K562 (cell line): ENCODE data around the gene SCAPER. TPM values are rescaled to one million over a fixed set of nuclear protein-coding genes. Genes with fewer than 3 reads are reported as not detected.

Source experiments
- ADNP ChIP-seq: fragments of 200-800 bp; sonication (Bioruptor generic); IDR thresholded peaks from 2 replicates; pipeline ENCODE4 v1.6.1; 2016; ENCODE audit warnings: missing genetic modification characterization, missing compliant biosample characterization
- CBX2 ChIP-seq: fragments of 200-600 bp; sonication (generic); IDR thresholded peaks from one replicate; pipeline ENCODE4 v1.6.1; 2012; ENCODE audit warnings: mild to moderate bottlenecking, low read length, inconsistent platforms; ENCODE audit not compliant: insufficient read depth, poor library complexity, severe bottlenecking
- FOXA1 ChIP-seq: fragments of 450-650 bp; IDR thresholded peaks from 2 replicates; pipeline ENCODE4 v1.6.1; 2016; ENCODE audit warnings: mild to moderate bottlenecking, borderline replicate concordance
- HDGF ChIP-seq: fragments of 450-650 bp; IDR thresholded peaks from 2 replicates; pipeline ENCODE4 v1.6.1; 2016
- ILK ChIP-seq: fragments of 450-650 bp; IDR thresholded peaks from 2 replicates; pipeline ENCODE4 v1.6.1; 2016; ENCODE audit warnings: missing genetic modification characterization, low read depth, mild to moderate bottlenecking, missing compliant biosample characterization, moderate library complexity, borderline replicate concordance
- MEIS2 ChIP-seq: fragments of 450-650 bp; IDR thresholded peaks from 2 replicates; pipeline ENCODE4 v1.6.1; 2014; ENCODE audit warnings: mild to moderate bottlenecking; ENCODE audit not compliant: partially characterized antibody
- PTBP1 ChIP-seq: fragments of 200-400 bp; formaldehyde crosslinking; IDR thresholded peaks from 2 replicates; pipeline ENCODE4 v1.6.1; 2017; ENCODE audit warnings: low read depth, low read length
- PTRF ChIP-seq: fragments of 450-650 bp; IDR thresholded peaks from 2 replicates; pipeline ENCODE4 v1.6.1; 2016; ENCODE audit warnings: mild to moderate bottlenecking, missing genetic modification characterization, missing compliant biosample characterization
- RB1 ChIP-seq: fragments of 450-650 bp; IDR thresholded peaks from 2 replicates; pipeline ENCODE4 v1.6.1; 2017; ENCODE audit warnings: low read depth, mild to moderate bottlenecking
- RFX1 ChIP-seq: fragments of 450-650 bp; IDR thresholded peaks from 2 replicates; pipeline ENCODE4 v1.6.1; 2016; ENCODE audit warnings: mild to moderate bottlenecking, moderate library complexity
- RFX5 ChIP-seq: IDR thresholded peaks from 2 replicates; pipeline ENCODE4 v1.6.1; 2011; ENCODE audit warnings: low read depth, mild to moderate bottlenecking, improper control_type of control experiment, low read length
- SOX6 ChIP-seq: fragments of 450-650 bp; IDR thresholded peaks from 2 replicates; pipeline ENCODE4 v1.6.1; 2014; ENCODE audit warnings: mild to moderate bottlenecking
- TCF3 ChIP-seq: sonication (generic); formaldehyde crosslinking; IDR thresholded peaks from 2 replicates; pipeline ENCODE4 v1.4.0; 2020; ENCODE audit warnings: mild to moderate bottlenecking, missing genetic modification reagents
- TFAM ChIP-seq: fragments of 250-450 bp; sonication (Bioruptor Pico); conservative IDR thresholded peaks from 2 replicates; pipeline ENCODE4 v1.5.0; 2021; ENCODE audit warnings: mild to moderate bottlenecking, moderate library complexity
- ZFPM2 ChIP-seq: fragments of 250-450 bp; sonication (Bioruptor Pico); IDR thresholded peaks from 2 replicates; pipeline ENCODE4 v1.5.1; 2022; ENCODE audit warnings: mild to moderate bottlenecking
- ZNF23 ChIP-seq: fragments of 250-450 bp; sonication (Bioruptor Pico); IDR thresholded peaks from 2 replicates; pipeline ENCODE4 v1.4.0; 2020; ENCODE audit warnings: mild to moderate bottlenecking
- polyA plus RNA-seq, 8 experiments: library from polyadenylated mRNA; depleted of rRNA in 4 of 8; stranded (reverse) in 5 of 8; unstranded in 3 of 8; fragments of >200 nt; fragmentation: Nextera tagmentation in 2 of 8; fragmentation: Illumina TruSeq in 1 of 8; extraction: Ambion mirVana in 2 of 8; extraction: Trizol in 1 of 8; gene quantifications; 2 replicates each; pipeline versions ENCODE4 v1.2.1 to v1.2.3, GENCODE V29; 2011 to 2014; ENCODE audit warnings: inconsistent platforms in 1 of 8, missing spikeins in 1 of 8
- total RNA-seq, 7 experiments: library from RNA; depleted of rRNA in 6 of 7; stranded (reverse); fragments of >200 nt in 6 of 7; fragmentation: Illumina TruSeq in 2 of 7; extraction: Trizol in 2 of 7; gene quantifications; 2 replicates each; pipeline versions ENCODE4 v1.2.1 to v1.2.3, GENCODE V29; 2011 to 2021; ENCODE audit warnings: low replicate concordance in 1 of 7
- TF ChIP-seq, protein P1 (sequence below): sonication (generic); formaldehyde crosslinking; IDR thresholded peaks from 2 replicates; pipeline ENCODE4 v1.8.0; 2022; ENCODE audit warnings: missing genetic modification reagents, mild to moderate bottlenecking, moderate library complexity, borderline replicate concordance
- TF ChIP-seq, protein P2 (sequence below): sonication (generic); formaldehyde crosslinking; IDR thresholded peaks from 2 replicates; pipeline ENCODE4 v1.8.0; 2022; ENCODE audit warnings: missing genetic modification reagents, mild to moderate bottlenecking, borderline replicate concordance
- TF ChIP-seq, protein P3 (sequence below): sonication (generic); formaldehyde crosslinking; IDR thresholded peaks from 2 replicates; pipeline ENCODE4 v1.8.0; 2022; ENCODE audit warnings: mild to moderate bottlenecking, missing genetic modification reagents
- TF ChIP-seq, protein P4 (sequence below), 2 experiments: fragments of 250-450 bp in 1 of 2; fragments of 450-650 bp in 1 of 2; sonication (Bioruptor Pico) in 1 of 2; IDR thresholded peaks; 2 replicates each; pipeline versions ENCODE4 v1.6.1 to v1.8.0; 2016 to 2021; ENCODE audit warnings: mild to moderate bottlenecking in 2 of 2, moderate library complexity in 2 of 2, missing compliant biosample characterization in 1 of 2, missing genetic modification characterization in 1 of 2
- TF ChIP-seq, protein P5 (sequence below): fragments of 250-450 bp; sonication (Bioruptor Pico); IDR thresholded peaks from 2 replicates; pipeline ENCODE4 v1.5.0; 2021

Gene SCAPER
- total and polyA plus RNA-seq, 9 of the 15 experiments (the other 6 are each of a cell fraction or from before 2014, with no cell fraction given), result 1.3 to 5.7 (median 3.2) TPM

DNA sequence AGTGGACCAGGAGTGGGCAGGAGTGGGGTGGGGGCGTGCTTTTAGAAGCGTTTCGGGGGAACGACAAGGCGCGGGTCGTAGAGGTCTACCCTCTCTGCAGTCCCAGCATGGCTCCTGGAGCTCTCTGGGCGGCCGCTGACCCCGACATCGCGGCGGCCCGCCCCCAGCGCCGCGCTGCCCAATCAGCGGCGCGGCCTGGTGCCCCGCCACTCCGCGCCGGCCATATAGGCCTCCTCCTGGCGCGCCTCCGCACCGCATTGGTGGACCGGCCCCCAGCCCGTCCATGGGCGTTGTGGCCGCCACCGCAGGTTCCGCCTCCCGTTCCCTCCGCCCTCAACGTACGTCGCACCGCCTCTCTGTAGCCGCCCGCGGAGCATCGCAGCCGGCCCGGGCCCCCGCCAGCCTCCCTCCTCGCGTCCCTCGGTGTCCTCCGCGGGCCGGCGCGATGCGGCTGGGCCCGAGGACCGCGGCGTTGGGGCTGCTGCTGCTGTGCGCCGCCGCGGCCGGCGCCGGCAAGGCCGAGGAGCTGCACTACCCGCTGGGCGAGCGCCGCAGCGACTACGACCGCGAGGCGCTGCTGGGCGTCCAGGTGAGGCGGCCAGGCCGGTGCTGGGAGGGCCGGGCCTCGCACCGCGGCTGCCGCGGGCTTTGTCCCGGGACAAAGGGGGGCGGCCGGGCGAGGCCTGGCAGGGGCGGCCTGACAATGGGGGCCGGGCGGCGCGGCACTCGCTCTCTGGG, 26.4 kb upstream of the SCAPER start, which contains the start of gene RCN2 (continued):
- TF ChIP-seq, protein P1, sequence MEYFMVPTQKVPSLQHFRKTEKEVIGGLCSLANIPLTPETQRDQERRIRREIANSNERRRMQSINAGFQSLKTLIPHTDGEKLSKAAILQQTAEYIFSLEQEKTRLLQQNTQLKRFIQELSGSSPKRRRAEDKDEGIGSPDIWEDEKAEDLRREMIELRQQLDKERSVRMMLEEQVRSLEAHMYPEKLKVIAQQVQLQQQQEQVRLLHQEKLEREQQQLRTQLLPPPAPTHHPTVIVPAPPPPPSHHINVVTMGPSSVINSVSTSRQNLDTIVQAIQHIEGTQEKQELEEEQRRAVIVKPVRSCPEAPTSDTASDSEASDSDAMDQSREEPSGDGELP (CRISPR knock-in tag), result peak; percentile 35; the same call in 1 of the 2 replicates
- TF ChIP-seq ZFPM2 (CRISPR knock-in tag) (no peak), RFX1 (no peak), HDGF (no peak), MEIS2 (peak; percentile 28), TCF3 (CRISPR knock-in tag) (no peak), RFX5 (no peak), CBX2 (no peak), PTBP1 (no peak), PTRF (tag) (no peak), ZNF23 (CRISPR knock-in tag) (no peak), ILK (tag) (no peak), FOXA1 (no peak), SOX6 (no peak), TFAM (no peak), ADNP (no peak), RB1 (no peak)
- TF ChIP-seq, protein P2, sequence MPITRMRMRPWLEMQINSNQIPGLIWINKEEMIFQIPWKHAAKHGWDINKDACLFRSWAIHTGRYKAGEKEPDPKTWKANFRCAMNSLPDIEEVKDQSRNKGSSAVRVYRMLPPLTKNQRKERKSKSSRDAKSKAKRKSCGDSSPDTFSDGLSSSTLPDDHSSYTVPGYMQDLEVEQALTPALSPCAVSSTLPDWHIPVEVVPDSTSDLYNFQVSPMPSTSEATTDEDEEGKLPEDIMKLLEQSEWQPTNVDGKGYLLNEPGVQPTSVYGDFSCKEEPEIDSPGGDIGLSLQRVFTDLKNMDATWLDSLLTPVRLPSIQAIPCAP, result no peak
- TF ChIP-seq, protein P3, sequence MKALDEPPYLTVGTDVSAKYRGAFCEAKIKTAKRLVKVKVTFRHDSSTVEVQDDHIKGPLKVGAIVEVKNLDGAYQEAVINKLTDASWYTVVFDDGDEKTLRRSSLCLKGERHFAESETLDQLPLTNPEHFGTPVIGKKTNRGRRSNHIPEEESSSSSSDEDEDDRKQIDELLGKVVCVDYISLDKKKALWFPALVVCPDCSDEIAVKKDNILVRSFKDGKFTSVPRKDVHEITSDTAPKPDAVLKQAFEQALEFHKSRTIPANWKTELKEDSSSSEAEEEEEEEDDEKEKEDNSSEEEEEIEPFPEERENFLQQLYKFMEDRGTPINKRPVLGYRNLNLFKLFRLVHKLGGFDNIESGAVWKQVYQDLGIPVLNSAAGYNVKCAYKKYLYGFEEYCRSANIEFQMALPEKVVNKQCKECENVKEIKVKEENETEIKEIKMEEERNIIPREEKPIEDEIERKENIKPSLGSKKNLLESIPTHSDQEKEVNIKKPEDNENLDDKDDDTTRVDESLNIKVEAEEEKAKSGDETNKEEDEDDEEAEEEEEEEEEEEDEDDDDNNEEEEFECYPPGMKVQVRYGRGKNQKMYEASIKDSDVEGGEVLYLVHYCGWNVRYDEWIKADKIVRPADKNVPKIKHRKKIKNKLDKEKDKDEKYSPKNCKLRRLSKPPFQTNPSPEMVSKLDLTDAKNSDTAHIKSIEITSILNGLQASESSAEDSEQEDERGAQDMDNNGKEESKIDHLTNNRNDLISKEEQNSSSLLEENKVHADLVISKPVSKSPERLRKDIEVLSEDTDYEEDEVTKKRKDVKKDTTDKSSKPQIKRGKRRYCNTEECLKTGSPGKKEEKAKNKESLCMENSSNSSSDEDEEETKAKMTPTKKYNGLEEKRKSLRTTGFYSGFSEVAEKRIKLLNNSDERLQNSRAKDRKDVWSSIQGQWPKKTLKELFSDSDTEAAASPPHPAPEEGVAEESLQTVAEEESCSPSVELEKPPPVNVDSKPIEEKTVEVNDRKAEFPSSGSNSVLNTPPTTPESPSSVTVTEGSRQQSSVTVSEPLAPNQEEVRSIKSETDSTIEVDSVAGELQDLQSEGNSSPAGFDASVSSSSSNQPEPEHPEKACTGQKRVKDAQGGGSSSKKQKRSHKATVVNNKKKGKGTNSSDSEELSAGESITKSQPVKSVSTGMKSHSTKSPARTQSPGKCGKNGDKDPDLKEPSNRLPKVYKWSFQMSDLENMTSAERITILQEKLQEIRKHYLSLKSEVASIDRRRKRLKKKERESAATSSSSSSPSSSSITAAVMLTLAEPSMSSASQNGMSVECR (CRISPR knock-in tag), result peak; percentile 54; the same call in 1 of the 2 replicates
- TF ChIP-seq, protein P4, sequence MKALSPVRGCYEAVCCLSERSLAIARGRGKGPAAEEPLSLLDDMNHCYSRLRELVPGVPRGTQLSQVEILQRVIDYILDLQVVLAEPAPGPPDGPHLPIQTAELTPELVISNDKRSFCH (CRISPR knock-in tag; IDR thresholded peaks at IDR 0.05), result no peak
- TF ChIP-seq, protein P4 (tag; IDR thresholded peaks at IDR 0.05), result no peak; the same call in 1 of the 2 replicates
- TF ChIP-seq, protein P5, sequence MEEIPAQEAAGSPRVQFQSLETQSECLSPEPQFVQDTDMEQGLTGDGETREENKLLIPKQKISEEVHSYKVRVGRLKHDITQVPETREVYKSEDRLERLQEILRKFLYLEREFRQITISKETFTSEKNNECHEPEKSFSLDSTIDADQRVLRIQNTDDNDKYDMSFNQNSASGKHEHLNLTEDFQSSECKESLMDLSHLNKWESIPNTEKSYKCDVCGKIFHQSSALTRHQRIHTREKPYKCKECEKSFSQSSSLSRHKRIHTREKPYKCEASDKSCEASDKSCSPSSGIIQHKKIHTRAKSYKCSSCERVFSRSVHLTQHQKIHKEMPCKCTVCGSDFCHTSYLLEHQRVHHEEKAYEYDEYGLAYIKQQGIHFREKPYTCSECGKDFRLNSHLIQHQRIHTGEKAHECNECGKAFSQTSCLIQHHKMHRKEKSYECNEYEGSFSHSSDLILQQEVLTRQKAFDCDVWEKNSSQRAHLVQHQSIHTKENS (CRISPR knock-in tag), result no peak
